ENCODE measurements around the gene QPRT. TPM values are rescaled to one million over a fixed set of nuclear protein-coding genes. Genes with fewer than 3 reads are reported as not detected.
"Not testable (repeated sequence)": the region's sequence is repeated elsewhere in the genome, so short reads cannot be mapped to it uniquely, and the experiment has no call there.

The QPRT gene
- total RNA-seq, 2 donors from 2014 or later: 8.3 to 11.1 TPM

- no peaks in the 10 kb centered on the region for H3K27me3 ChIP-seq (replicated peaks; ENCODE audit: insufficient read depth)
Measured at GRCh38 chr16:29702269-29702668, 23.3 kb downstream of the QPRT start.

DNA sequence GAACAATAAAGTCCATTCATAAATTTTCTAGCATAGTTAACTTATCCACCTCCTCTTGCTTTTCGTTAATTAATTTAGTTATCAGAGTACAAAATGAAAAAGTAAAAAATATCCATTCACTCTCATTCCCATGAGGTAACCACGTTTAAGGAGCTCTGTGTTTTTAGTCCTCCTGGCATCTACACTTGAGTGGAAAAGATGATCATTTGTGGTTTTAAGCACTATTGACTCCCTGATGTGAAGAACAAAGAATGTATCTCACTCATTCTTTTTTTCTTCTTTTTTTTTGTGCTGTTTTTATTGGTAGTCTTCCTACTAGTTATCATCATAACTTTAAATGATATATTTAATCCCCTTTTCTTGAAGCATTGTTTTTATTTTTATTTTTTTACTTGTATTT is 26.1 kb downstream of the QPRT start:
- TF ChIP-seq, protein P1, sequence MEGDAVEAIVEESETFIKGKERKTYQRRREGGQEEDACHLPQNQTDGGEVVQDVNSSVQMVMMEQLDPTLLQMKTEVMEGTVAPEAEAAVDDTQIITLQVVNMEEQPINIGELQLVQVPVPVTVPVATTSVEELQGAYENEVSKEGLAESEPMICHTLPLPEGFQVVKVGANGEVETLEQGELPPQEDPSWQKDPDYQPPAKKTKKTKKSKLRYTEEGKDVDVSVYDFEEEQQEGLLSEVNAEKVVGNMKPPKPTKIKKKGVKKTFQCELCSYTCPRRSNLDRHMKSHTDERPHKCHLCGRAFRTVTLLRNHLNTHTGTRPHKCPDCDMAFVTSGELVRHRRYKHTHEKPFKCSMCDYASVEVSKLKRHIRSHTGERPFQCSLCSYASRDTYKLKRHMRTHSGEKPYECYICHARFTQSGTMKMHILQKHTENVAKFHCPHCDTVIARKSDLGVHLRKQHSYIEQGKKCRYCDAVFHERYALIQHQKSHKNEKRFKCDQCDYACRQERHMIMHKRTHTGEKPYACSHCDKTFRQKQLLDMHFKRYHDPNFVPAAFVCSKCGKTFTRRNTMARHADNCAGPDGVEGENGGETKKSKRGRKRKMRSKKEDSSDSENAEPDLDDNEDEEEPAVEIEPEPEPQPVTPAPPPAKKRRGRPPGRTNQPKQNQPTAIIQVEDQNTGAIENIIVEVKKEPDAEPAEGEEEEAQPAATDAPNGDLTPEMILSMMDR (IDR thresholded peaks at IDR 0.05): no peak
- TF ChIP-seq POLR2AphosphoS5 (IDR thresholded peaks at IDR 0.05) (no peak), POLR2A (IDR thresholded peaks at IDR 0.05) (no peak)
- no peaks in the 10 kb centered on the region for H3K36me3 ChIP-seq
- no peaks in the 10 kb centered on the region for H3K4me1 ChIP-seq (replicated peaks)
- H3K27ac ChIP-seq: no peak overlapping the region
- 62% methylated on average over 2 of the region's 2 CpGs for WGBS
- H3K27me3 ChIP-seq (replicated peaks; ENCODE audit: insufficient read depth): no peaks in the 10 kb centered on the region
- H3K4me3 ChIP-seq: no peak overlapping the region
- intact Hi-C loops (cut with DNase I): no loop called here
- H3K9me3 ChIP-seq: no peaks in the 10 kb centered on the region
- DNase-seq (ENCODE audit: low spot score): no peak

More at GRCh38 chr16:29702269-29702668, 23.3 kb downstream of the QPRT start:
- DNase-seq (ENCODE audit: low spot score): no peak
- Histone ChIP-seq H3K27ac (no peak overlapping the region), H3K36me3 (no peaks in the 10 kb centered on the region), H3K4me3 (no peak overlapping the region), H3K4me1 (replicated peaks) (no peaks in the 10 kb centered on the region), H3K9me3 (no peaks in the 10 kb centered on the region)
- TF ChIP-seq POLR2A (IDR thresholded peaks at IDR 0.05): no peak
- TF ChIP-seq, protein P1 (IDR thresholded peaks at IDR 0.05): no peak
- TF ChIP-seq POLR2AphosphoS5 (IDR thresholded peaks at IDR 0.05): no peak
- intact Hi-C loops (cut with DNase I): no loop called here
- 56% methylated on average over 13 of the region's 13 CpGs for WGBS

DNA sequence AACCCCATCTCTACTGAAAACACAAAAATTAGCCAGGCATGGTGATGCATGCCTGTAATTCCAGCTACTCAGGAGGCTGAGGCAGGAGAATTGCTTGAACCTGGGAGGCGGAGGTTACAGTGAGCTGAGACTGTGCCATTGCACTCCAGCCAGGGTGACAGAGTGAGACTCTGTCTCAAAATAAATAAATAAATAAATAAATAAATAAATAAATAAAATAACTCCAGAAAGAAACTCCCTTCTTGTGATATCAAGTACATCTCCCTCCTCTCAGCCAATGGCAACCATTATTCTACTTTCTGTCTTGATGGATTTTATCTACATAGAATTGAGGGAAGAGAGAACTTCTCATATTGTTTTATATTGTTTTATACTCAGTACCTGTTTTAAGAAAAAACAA is 28.2 kb downstream of the QPRT start:
- H3K4me1 ChIP-seq (replicated peaks); intact Hi-C loops (cut with DNase I); H3K9me3 ChIP-seq; H3K36me3 ChIP-seq; H3K4me3 ChIP-seq; H3K27ac ChIP-seq; DNase-seq (ENCODE audit: low spot score); H3K27me3 ChIP-seq (replicated peaks; ENCODE audit: insufficient read depth): not testable (repeated sequence)
- 95% methylated on average over 1 of the region's 1 CpG for WGBS

DNA sequence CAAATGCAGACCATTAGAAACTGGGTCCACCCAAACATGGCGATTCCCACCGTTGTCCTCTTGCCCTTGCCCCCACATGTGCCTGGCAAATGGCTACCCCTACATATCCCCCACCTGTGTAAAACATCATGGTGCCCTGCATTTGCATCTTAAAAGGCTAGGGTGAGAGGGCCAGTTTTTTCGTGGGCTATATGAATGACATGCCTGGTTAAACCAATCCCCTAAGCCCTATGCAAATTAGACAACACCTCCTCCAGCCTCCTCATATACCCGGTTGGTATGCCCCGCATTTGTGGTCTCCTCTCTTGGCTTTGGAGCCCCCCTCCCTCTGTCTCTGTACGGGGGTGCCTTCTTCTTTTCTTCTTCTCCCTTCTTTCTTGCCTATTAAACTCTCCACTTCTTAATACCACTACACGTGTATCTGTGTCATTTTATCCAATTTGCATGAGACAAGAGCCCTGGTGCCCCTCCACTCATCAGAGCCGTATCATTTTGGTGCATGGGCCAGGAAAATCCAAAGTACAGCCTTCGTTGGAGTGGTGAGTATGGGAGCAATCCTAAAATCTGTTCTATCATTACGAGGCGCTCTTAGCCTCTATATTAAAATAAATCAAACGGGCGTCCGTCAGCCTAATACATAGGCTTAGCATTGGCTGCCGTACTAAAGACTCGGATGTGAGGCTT is 30.1 kb downstream of the QPRT start:
- H3K4me1 ChIP-seq (replicated peaks): no peaks in the 10 kb centered on the region
- no peak for DNase-seq (ENCODE audit: low spot score)
- H3K9me3 ChIP-seq: no peaks in the 10 kb centered on the region
- no peak overlapping the region for H3K4me3 ChIP-seq
- H3K27ac ChIP-seq: no peak overlapping the region
- no peaks in the 10 kb centered on the region for H3K36me3 ChIP-seq
- 82% methylated on average over 16 of the region's 16 CpGs for WGBS
- TF ChIP-seq, protein P1 (IDR thresholded peaks at IDR 0.05): no peak
- TF ChIP-seq POLR2AphosphoS5 (IDR thresholded peaks at IDR 0.05) (no peak), POLR2A (IDR thresholded peaks at IDR 0.05) (no peak)
- intact Hi-C loops (cut with DNase I): no loop called here
- H3K27me3 ChIP-seq (replicated peaks; ENCODE audit: insufficient read depth): no peaks in the 10 kb centered on the region

- H3K36me3 ChIP-seq; H3K4me1 ChIP-seq (replicated peaks); H3K9me3 ChIP-seq; H3K4me3 ChIP-seq; H3K27ac ChIP-seq; intact Hi-C loops (cut with DNase I); DNase-seq (ENCODE audit: low spot score); H3K27me3 ChIP-seq (replicated peaks; ENCODE audit: insufficient read depth): not testable (repeated sequence)
- 59% methylated on average over 6 of the region's 6 CpGs for WGBS
Measured at GRCh38 chr16:29709657-29710056, 30.7 kb downstream of the QPRT start.
